HG02938 (cell line): ENCODE data around the gene GPRC5C.

Source experiments
- ATAC-seq: cut with Tn5 transposase; IDR thresholded peaks from one replicate; pipeline ENCODE4 v1.9.1; 2021; ENCODE audit warnings: mild to moderate bottlenecking, moderate library complexity; ENCODE audit not compliant: unreplicated experiment

GPRC5C gene

GRCh38 chr17:74431568-74432423 is at the start of gene GPRC5C:
GPRC5C (plus strand) TSS chr17:74432088; CDS start chr17:74439777, 7,689 bp downstream.
- no peak for ATAC-seq

- ATAC-seq = no peak
Measured at GRCh38 chr17:74383141-74383540, 48.7 kb upstream of the GPRC5C start.

GRCh38 chr17:74385201-74385600 is 46.7 kb upstream of the GPRC5C start:
- ATAC-seq = no peak

- no peak for ATAC-seq
Measured at GRCh38 chr17:74386386-74386785, 45.5 kb upstream of the GPRC5C start.

- no peak for ATAC-seq
Measured at GRCh38 chr17:74387365-74388218, 44.3 kb upstream of the GPRC5C start.

GRCh38 chr17:74389084-74389753 is 42.7 kb upstream of the GPRC5C start:
- no peak for ATAC-seq

- no peak for ATAC-seq
Measured at GRCh38 chr17:74389937-74390679, 41.8 kb upstream of the GPRC5C start.

GRCh38 chr17:74390680-74391653 is 40.9 kb upstream of the GPRC5C start:
- no peak for ATAC-seq

GRCh38 chr17:74391771-74392170 is 40.1 kb upstream of the GPRC5C start:
- no peak for ATAC-seq

- no peak for ATAC-seq
Measured at GRCh38 chr17:74392848-74393247, 39.0 kb upstream of the GPRC5C start.

- no peak for ATAC-seq
Measured at GRCh38 chr17:74393346-74393942, 38.4 kb upstream of the GPRC5C start.

GRCh38 chr17:74394275-74394950 is 37.5 kb upstream of the GPRC5C start:
- no peak for ATAC-seq

- no peak for ATAC-seq
Measured at GRCh38 chr17:74394977-74395376, 36.9 kb upstream of the GPRC5C start.

- ATAC-seq = no peak
Measured at GRCh38 chr17:74396567-74396966, 35.3 kb upstream of the GPRC5C start.

GRCh38 chr17:74402048-74402447 is 29.8 kb upstream of the GPRC5C start:
- no peak for ATAC-seq

GRCh38 chr17:74403512-74404137 is 28.3 kb upstream of the GPRC5C start:
- ATAC-seq = no peak

- ATAC-seq = no peak
Measured at GRCh38 chr17:74404218-74404617, 27.7 kb upstream of the GPRC5C start.

GRCh38 chr17:74404789-74405188 is 27.1 kb upstream of the GPRC5C start:
- ATAC-seq = no peak
